ENCODE measurements around the gene LMBR1L. TPM values are rescaled to one million over a fixed set of nuclear protein-coding genes. Genes with fewer than 3 reads are reported as not detected.
A peak's percentile ranks its signal among the peaks of the same experiment; 100 is the strongest.

LMBR1L gene
- total and polyA plus RNA-seq, 10 of the 15 experiments (the other 5 are each of a cell fraction or from before 2014, with no cell fraction given): 2.1 to 42.6 (median 20.0) TPM

DNA sequence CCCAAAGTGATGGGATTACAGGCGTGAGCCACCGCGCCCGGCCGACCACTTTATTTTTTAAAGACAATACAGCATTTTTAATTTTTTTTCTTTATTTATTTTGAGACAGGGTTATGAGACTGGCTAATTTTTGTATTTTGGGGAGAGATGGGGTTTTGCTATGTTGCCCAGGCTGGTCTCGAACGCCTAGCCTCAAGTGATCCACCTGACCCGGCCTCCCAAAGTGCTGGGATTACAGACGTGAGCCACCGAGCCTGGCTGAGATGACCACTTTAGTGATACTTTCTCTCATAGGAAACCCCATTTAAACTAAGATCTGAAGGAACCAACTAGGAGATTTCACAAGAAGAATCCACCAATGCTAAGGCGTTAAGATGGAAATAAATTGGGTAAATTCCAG is 39.7 kb downstream of the LMBR1L start:
- FAIRE-seq: no peak

More for the DNA sequence above, 39.7 kb downstream of the LMBR1L start:
- Histone ChIP-seq H3K4me1 (ENCODE audit: control insufficient read depth, insufficient read depth, low read length) (peaks cover 4% of the 10 kb centered on the region), H3K9ac (ENCODE audit: control insufficient read depth, insufficient read depth, low read length) (no peak overlapping the region), H3K4me2 (ENCODE audit: control insufficient read depth, insufficient read depth) (no peak overlapping the region), H3K27me3 (replicated peaks in 1 of 2; ENCODE audit: control insufficient read depth in 2 of 2, insufficient read depth in 2 of 2, low read length in 1 of 2) (no peaks in the 10 kb centered on the region), H3K36me3 (ENCODE audit: control insufficient read depth in 2 of 2, insufficient read depth in 2 of 2, low read length in 1 of 2) (no peaks in the 10 kb centered on the region), H3K27ac (ENCODE audit: control insufficient read depth, insufficient read depth) (no peak overlapping the region), H3K9me3 (replicated peaks; ENCODE audit: control insufficient read depth, insufficient read depth, low read length) (no peaks in the 10 kb centered on the region), H4K20me1 (ENCODE audit: control insufficient read depth, insufficient read depth) (no peaks in the 10 kb centered on the region), H2AFZ (ENCODE audit: control insufficient read depth, low read depth, low read length) (peak overlapping the region; percentile 7; the same call in 1 of the 2 replicates), H3K79me2 (ENCODE audit: control insufficient read depth, insufficient read depth, low read length) (peaks cover 9% of the 10 kb centered on the region), H3K4me3 (no peak overlapping the region)
- no peak for DNase-seq (ENCODE audit: low read depth, low spot score)
- intact Hi-C loops (cut with micrococcal nuclease; ENCODE audit: unreplicated experiment): loop anchor here (1.0 kb wide), 1 partner anchor 59 kb away; no protein-coding TSS in a partner anchor
- RAD21 ChIA-PET (ENCODE audit: unreplicated experiment): interaction anchor here (1.9 to 2.4 kb wide), 2 partner anchors 17 to 28 kb away, joined by 8 to 14 read pairs; no protein-coding TSS in a partner anchor
- CTCF ChIA-PET: interaction anchor here (1.5 to 12.5 kb wide), 6 partner anchors 7 to 59 kb away, joined by 5 to 254 read pairs (median 11); partner anchors contain the start of gene DHH
- WGBS (ENCODE audit: insufficient coverage, insufficient replicate concordance, low lambda C conversion rate, missing lambda C conversion rate): 91% methylated on average over 11 of the region's 11 CpGs
- POLR2A ChIA-PET: interaction anchor here (0.5 to 2.6 kb wide), 5 partner anchors 8 to 370 kb away, joined by 3 to 17 read pairs (median 5); no protein-coding TSS in a partner anchor
- TF ChIP-seq CHD4 (IDR thresholded peaks at IDR 0.05) (no peak), FOXM1 (IDR thresholded peaks at IDR 0.05; ENCODE audit: low read depth, low read length) (no peak), PAX8 (IDR thresholded peaks at IDR 0.05) (no peak), CBX5 (IDR thresholded peaks at IDR 0.05; ENCODE audit: low read depth) (no peak), EZH2 (IDR thresholded peaks at IDR 0.05; ENCODE audit: borderline replicate concordance, control insufficient read depth, low read depth, low read length) (no peak), SIN3A (IDR thresholded peaks at IDR 0.05; ENCODE audit: low read depth, low read length) (no peak), ESRRA (IDR thresholded peaks at IDR 0.05; ENCODE audit: low read length) (no peak), POU2F2 (IDR thresholded peaks at IDR 0.05; ENCODE audit: borderline replicate concordance, low read depth, low read length) (no peak), TCF3 (IDR thresholded peaks at IDR 0.05; ENCODE audit: borderline replicate concordance, insufficient read depth, low read depth, low read length) (no peak)
- TF ChIP-seq, protein P1, sequence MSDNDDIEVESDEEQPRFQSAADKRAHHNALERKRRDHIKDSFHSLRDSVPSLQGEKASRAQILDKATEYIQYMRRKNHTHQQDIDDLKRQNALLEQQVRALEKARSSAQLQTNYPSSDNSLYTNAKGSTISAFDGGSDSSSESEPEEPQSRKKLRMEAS (IDR thresholded peaks at IDR 0.05; ENCODE audit: low read depth, low read length): no peak
- TF ChIP-seq, protein P2, sequence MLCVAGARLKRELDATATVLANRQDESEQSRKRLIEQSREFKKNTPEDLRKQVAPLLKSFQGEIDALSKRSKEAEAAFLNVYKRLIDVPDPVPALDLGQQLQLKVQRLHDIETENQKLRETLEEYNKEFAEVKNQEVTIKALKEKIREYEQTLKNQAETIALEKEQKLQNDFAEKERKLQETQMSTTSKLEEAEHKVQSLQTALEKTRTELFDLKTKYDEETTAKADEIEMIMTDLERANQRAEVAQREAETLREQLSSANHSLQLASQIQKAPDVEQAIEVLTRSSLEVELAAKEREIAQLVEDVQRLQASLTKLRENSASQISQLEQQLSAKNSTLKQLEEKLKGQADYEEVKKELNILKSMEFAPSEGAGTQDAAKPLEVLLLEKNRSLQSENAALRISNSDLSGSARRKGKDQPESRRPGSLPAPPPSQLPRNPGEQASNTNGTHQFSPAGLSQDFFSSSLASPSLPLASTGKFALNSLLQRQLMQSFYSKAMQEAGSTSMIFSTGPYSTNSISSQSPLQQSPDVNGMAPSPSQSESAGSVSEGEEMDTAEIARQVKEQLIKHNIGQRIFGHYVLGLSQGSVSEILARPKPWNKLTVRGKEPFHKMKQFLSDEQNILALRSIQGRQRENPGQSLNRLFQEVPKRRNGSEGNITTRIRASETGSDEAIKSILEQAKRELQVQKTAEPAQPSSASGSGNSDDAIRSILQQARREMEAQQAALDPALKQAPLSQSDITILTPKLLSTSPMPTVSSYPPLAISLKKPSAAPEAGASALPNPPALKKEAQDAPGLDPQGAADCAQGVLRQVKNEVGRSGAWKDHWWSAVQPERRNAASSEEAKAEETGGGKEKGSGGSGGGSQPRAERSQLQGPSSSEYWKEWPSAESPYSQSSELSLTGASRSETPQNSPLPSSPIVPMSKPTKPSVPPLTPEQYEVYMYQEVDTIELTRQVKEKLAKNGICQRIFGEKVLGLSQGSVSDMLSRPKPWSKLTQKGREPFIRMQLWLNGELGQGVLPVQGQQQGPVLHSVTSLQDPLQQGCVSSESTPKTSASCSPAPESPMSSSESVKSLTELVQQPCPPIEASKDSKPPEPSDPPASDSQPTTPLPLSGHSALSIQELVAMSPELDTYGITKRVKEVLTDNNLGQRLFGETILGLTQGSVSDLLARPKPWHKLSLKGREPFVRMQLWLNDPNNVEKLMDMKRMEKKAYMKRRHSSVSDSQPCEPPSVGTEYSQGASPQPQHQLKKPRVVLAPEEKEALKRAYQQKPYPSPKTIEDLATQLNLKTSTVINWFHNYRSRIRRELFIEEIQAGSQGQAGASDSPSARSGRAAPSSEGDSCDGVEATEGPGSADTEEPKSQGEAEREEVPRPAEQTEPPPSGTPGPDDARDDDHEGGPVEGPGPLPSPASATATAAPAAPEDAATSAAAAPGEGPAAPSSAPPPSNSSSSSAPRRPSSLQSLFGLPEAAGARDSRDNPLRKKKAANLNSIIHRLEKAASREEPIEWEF (IDR thresholded peaks at IDR 0.05; ENCODE audit: insufficient replicate concordance, low read depth, low read length): no peak
- SMC1A ChIA-PET (ENCODE audit: uncharacterized antibody, unreplicated experiment): interaction anchor here (1.7 to 2.8 kb wide), 4 partner anchors 13 to 61 kb away, joined by 5 to 19 read pairs (median 6); partner anchors contain the start of genes DHH and TUBA1B
- ATAC-seq: no peak
- BruUV-seq (replicated peaks): no TSS peak
- in situ Hi-C loops (cut with MboI): no loop called here

Measured in GM12878 (cell line).